Erythroblast (primary cell): ENCODE measurements around the gene RGMB.

ENCODE experiments used
- DNase-seq, 2 experiments: peaks; one replicate each; lab custom pipeline; 2025; lab: John Stamatoyannopoulos, UW
- GATA1 ChIP-seq: IDR thresholded peaks from 2 replicates; pipeline ENCODE4 v1.6.1; 2011; ENCODE audit warnings: low read depth, mild to moderate bottlenecking, control low read depth, low read length, moderate library complexity
- POLR2A ChIP-seq: IDR thresholded peaks from 2 replicates; pipeline ENCODE4 v1.6.1; 2011; ENCODE audit warnings: mild to moderate bottlenecking, low read length

RGMB gene

GRCh38 chr5:98753507-98753906, 20.0 kb upstream of the RGMB start:
- TF ChIP-seq POLR2A (no peak), GATA1 (no peak)
- DNase-seq, result no peak

GRCh38 chr5:98755406-98755805, 18.1 kb upstream of the RGMB start:
- no peak for TF ChIP-seq POLR2A
- TF ChIP-seq GATA1, result no peak
- DNase-seq, result no peak

- no peak for DNase-seq
- no peak for TF ChIP-seq POLR2A
Observed at GRCh38 chr5:98757978-98758377, 15.5 kb upstream of the RGMB start.

GRCh38 chr5:98763001-98763630, 10.3 kb upstream of the RGMB start:
- DNase-seq, result no peak
- no peak for TF ChIP-seq GATA1
- TF ChIP-seq POLR2A, result no peak

- no peak for DNase-seq
- TF ChIP-seq GATA1 (no peak), POLR2A (no peak)
Observed at GRCh38 chr5:98765815-98766214, 7.6 kb upstream of the RGMB start.

- TF ChIP-seq GATA1 (no peak), POLR2A (no peak)
- no peak for DNase-seq
Observed at GRCh38 chr5:98767581-98767980, 5.9 kb upstream of the RGMB start.

- no peak for TF ChIP-seq POLR2A
- no peak for TF ChIP-seq GATA1
- peak; percentile 25 to 41 for DNase-seq
Observed at GRCh38 chr5:98768160-98768959, 5.1 kb upstream of the RGMB start.

- no peak for TF ChIP-seq GATA1
- no peak for TF ChIP-seq POLR2A
- no peak for DNase-seq
Observed at GRCh38 chr5:98768960-98769209, 4.6 kb upstream of the RGMB start.

GRCh38 chr5:98769210-98769958, 4.1 kb upstream of the RGMB start:
- TF ChIP-seq GATA1 (no peak), POLR2A (no peak)
- DNase-seq, result peak; percentile 16 to 27

GRCh38 chr5:98769959-98770208, 3.6 kb upstream of the RGMB start:
- TF ChIP-seq POLR2A (no peak), GATA1 (no peak)
- DNase-seq, result no peak

- TF ChIP-seq POLR2A (no peak), GATA1 (no peak)
- DNase-seq, result peak; percentile 14 to 55
Observed at GRCh38 chr5:98770209-98770910, 3.1 kb upstream of the RGMB start.

GRCh38 chr5:98770911-98771322, 2.5 kb upstream of the RGMB start:
- no peak for DNase-seq
- no peak for TF ChIP-seq GATA1
- no peak for TF ChIP-seq POLR2A

GRCh38 chr5:98771382-98772109, 1.9 kb upstream of the RGMB start:
- TF ChIP-seq POLR2A (no peak), GATA1 (no peak)
- peak; percentile 75 to 83 for DNase-seq
